ENCODE data around the gene PCDHB13.
"Not testable (repeated sequence)": the region's sequence is repeated elsewhere in the genome, so short reads cannot be mapped to it uniquely, and the experiment has no call there.

DNA sequence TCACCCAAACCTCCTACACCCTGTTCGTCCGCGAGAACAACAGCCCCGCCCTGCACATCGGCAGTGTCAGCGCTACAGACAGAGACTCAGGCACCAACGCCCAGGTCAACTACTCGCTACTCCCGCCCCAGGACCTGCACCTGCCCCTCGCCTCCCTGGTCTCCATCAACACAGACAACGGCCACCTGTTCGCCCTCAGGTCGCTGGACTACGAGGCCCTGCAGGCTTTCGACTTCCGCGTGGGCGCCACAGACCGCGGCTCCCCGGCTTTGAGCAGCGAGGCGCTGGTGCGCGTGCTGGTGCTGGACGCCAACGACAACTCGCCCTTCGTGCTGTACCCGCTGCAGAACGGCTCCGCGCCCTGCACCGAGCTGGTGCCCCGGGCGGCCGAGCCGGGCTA is 12.6 kb upstream of the PCDHB13 start:
- not testable (repeated sequence) for TF ChIP-seq POLR2AphosphoS5 (IDR thresholded peaks at IDR 0.05; ENCODE audit: borderline replicate concordance, low read depth, low read length); FOXP2 (optimal IDR thresholded peaks at IDR 0.05; ENCODE audit: control extremely low read depth, extremely low read length, insufficient read depth)
